ENCODE data around the gene EYA4.
"Not testable (repeated sequence)": the region's sequence is repeated elsewhere in the genome, so short reads cannot be mapped to it uniquely, and the experiment has no call there.

EYA4 gene

DNA sequence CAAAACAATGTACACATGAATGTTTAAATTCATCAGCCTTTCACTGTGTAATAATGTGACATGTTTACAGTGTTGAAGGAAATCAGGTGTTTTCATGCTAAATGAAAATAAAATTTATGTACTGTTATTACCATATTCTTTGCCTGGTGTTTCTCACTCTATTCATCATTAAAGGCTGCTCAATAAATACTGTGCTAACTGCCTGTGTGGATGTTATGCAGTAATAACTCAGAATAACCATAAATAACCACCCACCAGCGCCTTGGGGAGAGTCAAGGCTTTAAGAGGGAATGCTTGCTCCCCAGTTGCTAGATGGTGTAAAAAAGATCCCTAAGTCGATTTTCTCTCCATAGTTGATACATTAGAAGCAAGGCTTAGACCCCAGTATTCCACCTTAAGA lies 299.9 kb downstream of the EYA4 start:
- DNase-seq, result no peak

DNA sequence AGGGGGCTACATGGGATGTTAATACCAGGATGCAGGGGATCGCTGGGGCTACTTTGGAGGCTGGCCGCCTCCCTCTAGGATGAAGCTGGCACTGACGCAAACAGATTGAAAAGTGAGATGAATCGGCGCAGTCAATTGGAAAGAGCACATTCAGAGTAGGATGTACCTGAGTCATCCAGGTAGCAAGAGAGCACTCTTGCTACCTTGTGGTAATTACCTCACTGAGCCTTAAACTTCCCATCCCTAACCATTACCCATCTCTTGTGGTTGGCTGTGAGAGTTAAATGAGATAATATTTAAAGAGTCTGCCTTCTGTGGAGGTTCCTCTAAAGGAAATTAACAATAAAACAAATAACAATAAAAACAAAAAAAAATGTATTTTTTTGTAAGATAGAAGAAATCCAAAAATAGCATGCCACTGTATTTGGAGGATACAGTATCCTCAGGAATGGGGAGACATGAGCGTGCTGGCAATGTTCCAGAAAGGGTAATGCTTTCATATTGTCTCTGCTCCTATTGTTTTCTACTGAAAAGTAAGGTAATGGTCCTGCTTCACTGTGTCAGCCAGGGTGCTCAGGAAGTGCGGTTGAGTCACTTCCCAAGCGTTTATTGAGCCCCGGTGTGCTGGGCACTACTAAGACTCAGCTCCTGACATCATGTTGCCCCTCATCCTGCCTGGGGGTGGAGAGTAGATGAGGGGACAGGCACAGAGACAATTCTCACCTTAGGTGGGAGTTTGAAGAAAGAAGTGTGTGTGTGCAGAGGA lies 301.1 kb downstream of the EYA4 start:
- no peak for DNase-seq

DNA sequence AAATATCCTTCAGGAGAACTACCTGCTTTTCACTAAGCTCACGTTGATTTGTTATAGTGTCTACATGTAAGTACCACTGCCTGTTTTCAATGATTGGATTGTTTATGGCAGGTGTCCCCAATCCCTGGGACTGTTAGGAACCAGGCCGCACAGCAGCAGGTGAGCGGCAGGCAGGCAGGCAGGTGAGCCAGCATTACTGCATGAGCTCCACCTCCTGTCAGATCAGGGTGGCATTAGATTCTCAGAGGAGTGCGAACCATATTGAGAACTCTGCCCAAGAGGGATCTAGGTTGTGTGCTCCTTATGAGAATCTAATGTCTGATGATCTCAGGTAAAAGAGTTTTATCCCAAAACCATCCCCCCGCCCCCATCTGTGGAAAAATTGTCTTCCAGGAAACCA lies 303.3 kb downstream of the EYA4 start:
- peak; percentile 15 for DNase-seq

DNA sequence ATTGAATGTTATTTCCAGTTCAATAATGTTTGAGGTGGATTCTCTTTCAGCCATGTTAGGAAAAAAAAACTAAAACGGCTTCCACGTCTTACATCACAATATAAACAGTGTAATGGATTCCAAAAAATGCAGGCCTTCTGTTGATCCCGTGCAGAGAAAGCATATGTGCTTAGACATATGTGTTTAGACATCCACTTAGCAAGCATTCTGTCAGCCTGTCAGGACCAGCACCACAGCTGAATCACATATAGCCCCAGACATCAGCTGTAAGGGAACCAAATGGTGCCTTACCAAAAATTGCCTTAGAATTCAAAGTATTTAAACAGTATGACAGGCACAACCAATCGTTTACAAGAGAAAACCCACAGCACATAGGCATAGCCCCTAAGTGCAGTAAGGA lies 304.9 kb downstream of the EYA4 start:
- no peak for DNase-seq

DNA sequence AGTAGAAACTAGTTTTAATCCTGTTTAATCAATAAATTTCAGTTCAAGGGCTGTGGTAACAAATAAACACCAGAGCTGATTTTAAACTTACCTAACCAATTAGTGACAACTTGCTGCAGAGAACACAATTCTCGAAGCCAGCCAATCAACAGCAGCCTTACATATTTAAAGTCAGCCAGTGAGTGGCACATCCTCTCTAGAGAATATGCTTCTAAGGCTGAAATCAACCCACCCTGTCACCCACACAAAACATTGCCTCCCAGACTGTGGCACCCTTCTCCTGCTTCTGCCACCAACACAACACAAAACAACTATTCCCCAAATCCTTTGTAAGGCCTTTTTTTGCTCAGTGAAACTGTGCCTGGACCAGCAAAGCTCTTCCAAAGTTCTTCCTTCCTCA lies 306.0 kb downstream of the EYA4 start:
- no peak for DNase-seq

DNA sequence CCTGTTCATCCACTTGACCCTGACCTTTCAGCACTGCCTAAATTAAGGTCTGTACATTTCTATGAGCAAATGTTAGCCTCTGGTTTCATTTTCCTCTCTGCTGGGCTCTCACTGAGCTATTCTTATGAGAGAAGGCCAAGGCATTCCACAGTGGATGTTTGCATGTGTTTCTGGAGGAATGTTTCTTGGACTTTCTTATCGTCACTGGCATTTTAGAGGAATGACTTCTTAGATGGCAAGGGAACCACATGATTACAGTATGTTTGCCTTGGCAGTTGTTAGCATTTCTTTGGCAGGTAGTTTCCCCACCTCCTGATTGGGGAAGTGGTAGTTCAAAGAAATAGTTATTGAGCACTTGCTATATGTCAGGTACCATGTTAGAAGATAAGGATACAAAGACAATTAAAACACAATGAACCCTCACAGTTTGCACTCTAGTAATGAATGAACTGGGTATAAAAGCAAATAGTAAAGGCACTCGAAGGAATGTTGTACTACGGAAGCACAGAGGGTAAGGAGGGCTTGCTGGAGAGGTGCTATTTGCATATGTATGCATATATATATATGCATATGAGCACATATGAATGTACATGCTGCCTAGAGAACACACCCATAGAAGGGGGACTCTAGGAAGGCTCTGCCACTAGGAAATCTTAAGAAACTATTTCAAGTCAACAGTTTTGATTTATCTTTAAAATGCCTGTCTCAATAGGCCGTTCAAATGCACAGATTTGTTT lies 307.4 kb downstream of the EYA4 start:
- DNase-seq, result no peak

DNA sequence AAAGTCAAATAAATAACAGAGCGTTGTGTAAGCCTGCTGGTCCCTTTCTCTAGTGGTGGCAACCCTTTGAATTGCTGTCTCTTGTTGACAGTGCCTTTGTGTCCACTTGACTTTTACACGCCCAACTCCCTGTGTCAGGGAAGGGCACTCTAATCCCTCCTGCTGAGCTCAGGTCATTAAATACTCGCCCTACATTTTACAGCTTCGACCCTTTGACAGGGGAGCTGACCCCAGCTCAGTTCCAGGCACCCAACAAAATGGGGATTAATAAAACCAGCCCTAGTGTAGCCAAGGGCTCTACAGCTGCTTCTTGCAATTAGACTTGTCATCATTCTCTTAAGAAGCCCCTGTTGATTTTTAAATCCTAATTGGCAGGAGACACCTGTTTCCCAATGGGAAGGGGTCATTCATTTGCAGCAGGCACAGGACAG lies 308.2 kb downstream of the EYA4 start:
- peak; percentile 69 for DNase-seq

DNA sequence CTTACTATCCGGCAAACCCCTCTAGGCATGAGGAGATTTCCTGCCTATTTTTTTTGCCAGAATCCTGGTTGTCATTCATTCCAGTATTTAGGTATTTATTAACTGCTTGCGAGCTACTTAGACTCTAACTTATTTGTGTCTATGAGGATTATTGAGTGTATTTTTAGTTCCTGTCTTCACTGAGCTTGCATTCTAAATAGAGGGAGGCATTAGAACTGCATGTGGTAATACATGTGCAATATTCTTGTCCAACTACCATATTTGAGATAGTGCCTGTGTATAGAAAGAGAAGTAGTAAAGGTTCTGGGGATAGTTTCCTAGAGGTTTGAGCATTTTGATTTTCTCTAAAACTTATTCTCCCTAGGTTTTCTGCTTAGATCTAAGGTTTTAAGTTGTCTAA lies 308.9 kb downstream of the EYA4 start:
- DNase-seq, result no peak

DNA sequence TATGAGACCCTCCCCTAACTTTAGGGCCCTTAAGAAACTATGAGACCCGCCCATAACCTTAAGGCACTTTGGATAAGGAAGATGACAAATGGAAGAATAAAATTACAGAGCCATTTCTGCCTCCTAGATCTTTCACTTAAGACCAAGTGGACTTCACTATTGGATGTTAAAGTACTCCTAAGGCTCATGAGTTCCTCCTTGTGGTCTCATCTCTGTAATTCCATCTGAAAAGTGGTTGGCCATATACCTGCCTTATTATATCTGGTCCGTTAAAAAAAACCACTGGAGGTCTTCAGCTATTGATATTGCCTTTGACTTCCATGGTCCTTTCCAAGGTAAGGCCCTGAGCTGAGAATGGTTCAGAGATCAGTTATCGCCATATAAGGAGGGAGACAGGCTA lies 310.3 kb downstream of the EYA4 start:
- DNase-seq, result no peak

DNA sequence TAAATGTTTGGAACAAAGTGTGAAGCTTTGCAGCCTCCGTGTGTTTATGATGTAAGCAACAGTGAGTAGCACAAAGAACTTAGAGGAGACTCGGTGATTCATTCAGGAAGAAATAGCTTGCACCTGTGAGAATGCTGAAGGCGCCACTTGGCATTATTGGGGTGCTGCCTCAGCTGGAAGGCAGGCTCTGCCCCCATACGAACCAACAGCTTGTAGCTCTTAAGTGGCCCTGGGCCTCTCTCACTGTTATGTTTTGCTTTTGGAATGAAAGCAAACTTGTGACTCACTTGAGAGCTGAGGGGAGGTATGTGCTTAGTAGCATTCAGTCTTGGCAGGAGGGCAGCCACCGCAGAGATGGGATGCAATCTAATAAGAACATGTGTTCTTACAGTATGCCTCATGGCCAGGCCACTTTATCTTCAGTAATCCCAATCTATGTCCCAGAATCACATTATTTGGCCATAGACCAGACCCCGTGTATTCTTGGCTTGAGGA lies 310.7 kb downstream of the EYA4 start:
- no peak for DNase-seq

DNA sequence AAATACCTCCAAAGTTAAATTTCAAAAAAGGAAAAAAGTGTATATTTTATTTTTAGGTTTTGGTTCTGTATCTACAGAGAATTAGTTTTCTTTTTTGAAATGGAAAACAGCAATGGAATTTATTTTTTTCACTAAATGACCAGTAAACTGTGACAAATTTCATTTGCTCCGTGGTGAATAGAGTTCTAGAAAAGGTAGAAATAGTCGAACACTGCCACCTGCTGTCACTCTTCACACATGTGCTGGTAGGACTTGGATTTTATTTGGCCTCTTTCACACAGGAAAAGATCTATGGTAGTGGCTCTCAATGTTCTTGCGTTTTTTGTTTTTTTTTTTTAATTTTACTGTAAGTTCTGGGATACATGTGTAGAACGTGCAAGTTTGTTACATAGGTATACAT lies 312.5 kb downstream of the EYA4 start:
- DNase-seq, result peak; percentile 72

DNA sequence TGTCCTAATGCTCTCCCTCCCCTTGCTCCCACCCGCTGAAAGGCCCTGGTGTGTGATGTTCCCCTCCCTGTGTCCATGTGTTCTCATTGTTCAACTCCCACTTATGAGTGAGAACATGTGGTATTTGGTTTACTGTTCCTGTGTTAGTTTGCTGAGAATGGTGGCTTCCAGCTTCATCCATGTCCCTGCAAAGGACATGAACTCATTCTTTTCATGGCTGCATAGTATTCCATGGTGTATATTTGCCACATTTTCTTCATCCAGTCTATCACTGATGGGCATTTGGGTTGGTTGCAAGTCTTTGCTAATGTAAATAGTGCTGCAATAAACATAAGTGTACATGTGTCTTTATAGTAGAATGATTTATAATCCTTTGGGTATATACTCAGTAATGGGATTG lies 313.0 kb downstream of the EYA4 start:
- not testable (repeated sequence) for DNase-seq

DNA sequence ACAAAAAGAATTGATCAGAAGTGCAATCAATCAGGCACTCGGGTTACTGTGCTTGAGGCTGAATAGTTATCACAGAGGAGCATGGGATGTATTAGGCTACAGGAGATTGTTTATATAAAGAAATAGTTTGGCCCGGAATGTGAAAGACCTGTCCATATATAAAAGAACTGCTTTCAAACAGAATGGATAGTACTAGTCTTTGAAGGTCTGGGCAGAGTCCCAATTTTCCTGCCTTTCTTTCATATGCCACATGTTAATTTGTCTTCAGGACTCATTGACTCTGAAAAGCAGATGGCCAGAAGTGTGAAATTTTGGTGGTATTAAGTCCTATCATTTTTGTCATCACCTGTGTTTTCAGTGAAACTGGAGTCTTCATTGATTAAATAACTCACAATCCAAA lies 314.5 kb downstream of the EYA4 start:
- no peak for DNase-seq

DNA sequence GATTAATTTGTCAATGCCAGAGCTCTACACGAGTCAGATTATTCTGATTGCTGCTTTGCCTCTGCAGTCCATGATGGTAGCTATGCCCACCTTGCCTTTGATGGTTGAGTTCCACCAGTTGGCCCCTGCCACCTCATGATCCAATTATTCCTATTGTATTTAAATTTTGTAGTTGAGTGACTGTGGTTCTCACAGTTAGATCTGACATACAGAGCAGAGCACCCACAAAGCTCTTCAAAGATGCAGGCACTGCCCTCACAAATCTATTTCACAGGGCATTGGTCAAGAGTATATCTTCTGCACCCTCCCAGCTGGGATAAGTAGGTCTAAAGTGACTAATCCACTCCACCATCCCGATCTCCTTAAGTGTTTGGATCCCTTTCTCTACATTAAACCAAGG lies 318.8 kb downstream of the EYA4 start:
- no peak for DNase-seq

DNA sequence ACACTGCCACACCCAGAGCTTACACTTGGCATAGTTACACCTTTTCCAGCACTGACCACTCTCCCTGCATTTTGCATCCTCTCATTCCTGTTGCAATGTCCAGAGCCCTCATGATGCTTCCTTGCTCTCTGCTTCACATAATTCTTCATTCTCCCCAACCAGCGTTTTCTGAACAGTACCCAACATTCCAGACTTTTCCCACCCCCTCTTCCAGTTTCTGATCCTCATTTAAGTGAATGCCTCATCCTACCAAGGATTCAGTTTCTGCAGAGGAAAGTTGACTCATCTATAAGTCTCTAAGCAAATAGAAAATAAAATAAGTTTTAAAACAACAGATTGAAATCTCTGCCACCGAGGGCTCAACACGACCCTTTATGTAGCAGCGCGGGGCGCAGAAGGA lies 326.5 kb downstream of the EYA4 start:
- DNase-seq, result no peak

DNA sequence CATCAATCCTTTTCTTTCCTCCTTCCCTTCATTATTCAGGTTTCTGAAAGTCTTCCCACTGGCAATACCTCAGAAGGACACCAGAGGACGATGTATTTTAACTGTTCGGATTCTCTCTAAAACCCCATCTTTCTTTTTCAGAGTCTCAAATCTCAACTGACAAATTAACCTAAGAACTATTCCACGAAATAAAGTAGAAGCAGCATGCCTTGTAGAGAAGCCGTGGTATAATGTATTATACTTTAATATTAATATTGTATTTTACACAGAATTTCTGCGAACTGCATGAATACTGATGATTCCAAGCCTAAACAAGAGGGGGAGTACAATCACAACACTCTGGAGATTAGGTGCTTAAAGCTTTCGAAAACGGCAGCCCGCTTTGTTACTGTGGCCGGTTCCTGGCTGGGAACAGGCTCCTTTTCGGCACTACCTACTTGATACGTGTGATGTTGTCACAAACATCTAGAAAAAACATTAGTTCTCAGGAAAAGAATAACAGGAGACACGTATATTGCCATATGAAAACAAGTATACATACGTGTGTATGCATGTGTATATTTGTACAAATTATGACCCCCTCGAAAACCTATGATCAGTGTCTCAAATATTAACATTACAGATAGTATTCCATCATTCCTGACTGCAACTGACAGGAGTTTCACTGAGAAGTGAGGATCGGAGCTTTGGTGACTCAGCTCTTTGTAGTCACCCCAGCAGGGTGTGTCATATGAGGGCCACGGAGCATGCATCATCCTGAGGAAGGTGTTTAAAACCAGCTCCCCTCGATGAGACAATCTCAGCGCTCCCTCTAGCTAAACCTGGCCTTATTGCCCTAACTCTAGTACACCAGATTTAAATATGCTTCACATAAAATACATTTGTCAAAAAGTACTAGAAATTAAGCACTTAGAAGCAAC lies 328.1 kb downstream of the EYA4 start:
- DNase-seq, result peak; percentile 89

DNA sequence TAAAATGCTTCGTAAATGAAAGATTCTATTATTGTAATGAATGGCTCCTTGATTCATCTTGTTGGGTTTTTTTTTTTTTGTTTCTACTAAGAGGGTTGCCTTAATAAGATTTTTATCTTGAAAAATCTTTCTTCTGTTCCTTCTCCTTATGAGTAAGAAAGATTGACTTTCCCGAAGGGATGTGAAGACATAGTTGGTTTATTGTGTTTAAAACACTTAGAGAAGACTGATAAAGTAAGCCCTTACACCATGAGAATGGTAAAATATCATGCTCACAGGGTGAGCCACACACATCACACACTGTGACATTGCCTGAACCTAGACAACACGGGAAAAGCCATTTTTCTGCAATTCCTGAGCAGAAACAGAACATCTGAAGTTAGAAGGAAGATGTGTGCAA lies 330.5 kb downstream of the EYA4 start:
- no peak for DNase-seq

DNA sequence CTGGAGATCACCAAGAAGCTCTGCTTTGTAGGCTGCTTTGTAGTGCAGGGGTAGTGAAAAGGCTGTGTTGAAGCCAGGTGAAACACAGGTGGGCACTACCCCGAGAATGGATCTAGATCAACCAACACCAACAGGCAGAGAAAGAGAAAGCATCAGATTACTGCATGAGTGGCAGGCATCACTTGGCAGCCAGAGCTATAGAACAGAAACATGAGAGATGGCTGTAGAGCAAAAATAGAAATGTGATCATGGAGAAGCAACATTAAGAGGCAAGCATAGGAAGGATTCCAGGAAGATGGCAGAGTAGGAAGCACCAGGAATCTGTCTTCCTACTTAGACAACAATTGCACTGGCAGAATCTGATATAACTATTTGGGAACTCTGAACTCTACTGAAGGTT lies 336.7 kb downstream of the EYA4 start:
- DNase-seq, result no peak
